ENCODE measurements around the gene EIF4H.
"Not testable (repeated sequence)": the region's sequence is repeated elsewhere in the genome, so short reads cannot be mapped to it uniquely, and the experiment has no call there.

Gene EIF4H

GRCh38 chr7:74173866-74174605 lies at the start of gene EIF4H:
Gene EIF4H, plus strand, starts transcription at chr7:74174356. Its CDS starts 28 bp downstream, at chr7:74174384.
- DNase-seq (ENCODE audit: insufficient read length, low spot score) (peak; percentile 85), FAIRE-seq (peak; percentile 76)

- no peak for FAIRE-seq
These were observed 47.8 kb upstream of the EIF4H start for GRCh38 chr7:74126220-74126880.

GRCh38 chr7:74129887-74130286 lies 44.3 kb upstream of the EIF4H start:
- FAIRE-seq (no peak), DNase-seq (ENCODE audit: insufficient read length, low spot score) (no peak)

More at GRCh38 chr7:74126220-74126880, 47.8 kb upstream of the EIF4H start:
- no peak for DNase-seq (ENCODE audit: insufficient read length, low spot score)

DNA sequence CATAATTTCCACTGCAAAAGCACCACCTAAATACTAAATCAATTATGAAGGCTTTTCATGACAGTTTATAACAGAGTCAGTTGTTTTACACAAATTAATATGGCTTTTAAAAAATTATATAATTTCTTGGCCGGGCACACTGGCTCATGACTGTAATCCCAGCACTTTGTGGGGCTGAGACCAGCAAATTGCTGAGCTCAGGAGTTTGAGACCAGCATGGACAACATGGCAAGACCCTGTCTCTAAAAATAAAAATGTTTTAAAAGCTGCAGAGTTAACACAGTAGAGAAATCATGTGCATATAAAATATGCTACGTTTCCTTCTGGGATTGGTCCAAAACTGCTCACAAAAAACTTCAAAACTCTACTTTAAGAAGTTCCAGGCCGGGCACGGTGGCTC lies 43.6 kb upstream of the EIF4H start:
- DNase-seq (ENCODE audit: insufficient read length, low spot score) (no peak), FAIRE-seq (no peak)

GRCh38 chr7:74134117-74134620 lies 40.0 kb upstream of the EIF4H start:
- DNase-seq (ENCODE audit: insufficient read length, low spot score) (no peak), FAIRE-seq (no peak)

- FAIRE-seq (no peak), DNase-seq (ENCODE audit: insufficient read length, low spot score) (no peak)
These were observed 35.8 kb upstream of the EIF4H start for GRCh38 chr7:74138334-74138867.

- DNase-seq (ENCODE audit: insufficient read length, low spot score) (no peak), FAIRE-seq (no peak)
These were observed 35.0 kb upstream of the EIF4H start for GRCh38 chr7:74138945-74139843.

GRCh38 chr7:74141705-74142104 lies 32.5 kb upstream of the EIF4H start:
- FAIRE-seq (no peak), DNase-seq (ENCODE audit: insufficient read length, low spot score) (no peak)

- no peak for DNase-seq (ENCODE audit: insufficient read length, low spot score)
- no peak for FAIRE-seq
These were observed 30.8 kb upstream of the EIF4H start for GRCh38 chr7:74143383-74143782.

DNA sequence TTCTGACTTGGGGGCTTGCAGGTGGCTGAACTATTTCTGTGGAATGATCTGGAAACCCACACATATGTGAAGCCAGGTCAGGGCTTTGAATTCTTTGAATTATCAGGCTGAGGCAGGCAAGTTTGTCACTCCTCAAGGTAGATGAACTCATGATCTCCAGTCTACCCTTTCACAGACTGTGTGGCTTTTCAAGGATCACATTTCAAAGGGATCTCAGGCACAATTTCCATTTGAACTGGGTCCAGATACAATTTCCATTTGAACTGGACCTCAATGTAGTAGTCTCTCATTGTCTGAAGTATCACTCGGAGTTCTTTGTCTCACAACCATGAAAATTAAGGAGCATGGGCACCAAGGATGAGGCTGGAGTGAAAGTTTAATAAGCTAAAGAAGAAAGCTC lies 25.7 kb upstream of the EIF4H start:
- no peak for DNase-seq (ENCODE audit: insufficient read length, low spot score)
- no peak for FAIRE-seq

DNA sequence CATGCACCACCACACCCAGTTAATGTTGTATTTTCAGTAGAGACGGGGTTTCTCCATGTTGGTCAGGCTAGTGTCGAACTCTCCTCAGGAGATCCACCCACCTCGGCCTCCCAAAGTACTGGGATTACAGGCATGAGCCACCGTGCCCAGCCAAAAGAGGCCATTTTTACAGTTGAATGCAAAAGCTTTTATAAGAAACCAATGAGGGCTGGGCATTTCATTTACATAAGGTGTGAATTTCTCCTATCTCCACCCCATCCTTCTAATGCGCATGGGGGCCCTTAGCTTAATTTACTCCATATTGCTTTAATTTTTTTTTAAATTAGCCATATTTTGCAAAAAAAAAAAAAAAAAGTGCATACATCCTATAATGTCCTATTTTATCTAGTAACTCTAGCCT lies 25.1 kb upstream of the EIF4H start:
- FAIRE-seq (no peak), DNase-seq (ENCODE audit: insufficient read length, low spot score) (no peak)

DNA sequence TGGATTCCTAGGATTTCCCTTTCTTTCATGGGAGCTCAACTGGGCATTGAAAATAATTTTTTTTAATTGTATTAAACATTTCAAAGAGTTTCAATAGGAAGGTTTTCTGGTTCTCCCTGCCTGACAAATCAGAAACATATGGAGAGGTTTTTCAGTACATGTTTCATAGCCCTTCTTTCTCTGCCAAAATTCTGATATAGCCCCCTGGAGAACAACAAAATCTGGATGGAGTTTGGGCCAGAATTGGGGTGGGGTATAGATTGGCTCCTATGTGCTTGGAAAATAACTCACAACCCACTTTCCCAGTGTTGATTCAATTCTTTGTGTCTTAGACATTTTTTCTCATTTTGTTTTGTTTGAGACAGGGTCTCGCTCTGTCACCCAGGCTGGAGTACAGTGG lies 24.6 kb upstream of the EIF4H start:
- DNase-seq (ENCODE audit: insufficient read length, low spot score) (no peak), FAIRE-seq (no peak)

DNA sequence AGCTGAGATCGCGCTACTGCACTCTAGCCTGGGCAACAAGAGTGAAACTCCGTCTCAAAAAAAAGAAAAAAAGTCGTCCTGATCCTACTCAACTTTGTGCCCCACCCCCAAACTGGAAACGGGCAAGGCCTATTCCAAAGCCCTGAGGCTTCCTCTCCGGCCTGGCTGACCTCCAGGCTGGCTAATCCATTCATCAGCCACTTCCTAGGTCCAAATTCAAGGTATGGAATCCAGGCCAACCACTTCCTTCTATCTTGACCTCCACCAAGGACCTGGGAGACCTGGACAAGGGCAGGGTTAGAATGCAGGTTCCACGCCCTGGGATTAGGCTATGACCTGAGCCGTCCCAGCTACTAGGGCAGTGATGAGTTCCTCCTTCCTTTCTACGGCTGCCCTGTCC lies 20.4 kb upstream of the EIF4H start:
- FAIRE-seq (no peak), DNase-seq (ENCODE audit: insufficient read length, low spot score) (no peak)

GRCh38 chr7:74155810-74156395 lies 18.3 kb upstream of the EIF4H start:
- FAIRE-seq (no peak), DNase-seq (ENCODE audit: insufficient read length, low spot score) (no peak)

- DNase-seq (ENCODE audit: insufficient read length, low spot score) (no peak), FAIRE-seq (no peak)
These were observed 16.6 kb upstream of the EIF4H start for GRCh38 chr7:74157605-74158004.

DNA sequence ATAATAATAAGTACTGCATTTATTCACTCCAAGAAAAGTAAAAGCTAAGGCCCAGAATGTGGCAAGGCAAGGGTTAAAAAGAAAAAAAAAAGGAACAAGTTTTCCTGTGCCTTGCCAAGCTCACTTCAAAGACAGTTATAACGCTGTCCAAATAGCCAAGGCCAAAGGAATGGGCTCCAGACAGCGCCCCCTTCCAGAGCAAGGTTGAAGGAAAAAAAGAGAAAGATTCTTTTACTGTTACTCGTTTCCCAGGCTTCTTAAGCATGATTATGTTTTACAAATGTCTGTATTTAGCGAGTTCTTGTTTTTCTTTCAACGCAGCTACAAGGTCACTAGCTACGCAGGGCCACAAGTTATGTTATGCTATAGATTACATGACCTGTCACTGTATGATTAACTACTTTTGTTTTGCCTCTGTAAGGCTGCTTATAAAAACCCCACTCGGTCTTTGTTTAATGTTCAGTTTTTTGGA lies 9.1 kb upstream of the EIF4H start:
- DNase-seq (ENCODE audit: insufficient read length, low spot score) (no peak), FAIRE-seq (no peak)

- FAIRE-seq (no peak), DNase-seq (ENCODE audit: insufficient read length, low spot score) (no peak)
These were observed 8.1 kb upstream of the EIF4H start for GRCh38 chr7:74165867-74166593.

DNA sequence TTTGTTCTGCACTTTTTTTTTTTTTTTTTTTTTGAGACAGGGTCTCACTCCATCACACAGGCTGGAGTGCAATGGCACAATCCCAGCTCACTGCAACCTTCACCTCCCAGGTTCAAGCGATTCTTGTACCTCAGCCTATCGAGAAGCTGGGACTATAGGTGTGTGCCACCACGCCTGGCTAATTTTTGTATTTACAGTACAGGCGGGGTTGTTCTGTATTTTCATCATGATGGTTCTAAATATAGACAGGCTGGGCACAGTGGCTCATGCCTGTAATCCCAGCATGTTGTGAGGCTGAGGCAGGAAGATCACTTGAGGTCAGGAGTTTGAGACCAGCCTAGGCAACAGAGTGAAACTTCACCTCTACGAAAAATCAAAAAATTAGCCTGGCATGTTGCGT lies 6.8 kb upstream of the EIF4H start:
- DNase-seq (ENCODE audit: insufficient read length, low spot score); FAIRE-seq: not testable (repeated sequence)

- DNase-seq (ENCODE audit: insufficient read length, low spot score): no peak
- FAIRE-seq: no peak
These were observed 1.1 kb upstream of the EIF4H start for GRCh38 chr7:74173074-74173473.

GRCh38 chr7:74173491-74173865 lies 678 bp upstream of the EIF4H start:
- FAIRE-seq (no peak), DNase-seq (ENCODE audit: insufficient read length, low spot score) (peak; percentile 22)

Data from GM19239 (cell line).